ENCODE data around the gene RPS19BP1.

DNA sequence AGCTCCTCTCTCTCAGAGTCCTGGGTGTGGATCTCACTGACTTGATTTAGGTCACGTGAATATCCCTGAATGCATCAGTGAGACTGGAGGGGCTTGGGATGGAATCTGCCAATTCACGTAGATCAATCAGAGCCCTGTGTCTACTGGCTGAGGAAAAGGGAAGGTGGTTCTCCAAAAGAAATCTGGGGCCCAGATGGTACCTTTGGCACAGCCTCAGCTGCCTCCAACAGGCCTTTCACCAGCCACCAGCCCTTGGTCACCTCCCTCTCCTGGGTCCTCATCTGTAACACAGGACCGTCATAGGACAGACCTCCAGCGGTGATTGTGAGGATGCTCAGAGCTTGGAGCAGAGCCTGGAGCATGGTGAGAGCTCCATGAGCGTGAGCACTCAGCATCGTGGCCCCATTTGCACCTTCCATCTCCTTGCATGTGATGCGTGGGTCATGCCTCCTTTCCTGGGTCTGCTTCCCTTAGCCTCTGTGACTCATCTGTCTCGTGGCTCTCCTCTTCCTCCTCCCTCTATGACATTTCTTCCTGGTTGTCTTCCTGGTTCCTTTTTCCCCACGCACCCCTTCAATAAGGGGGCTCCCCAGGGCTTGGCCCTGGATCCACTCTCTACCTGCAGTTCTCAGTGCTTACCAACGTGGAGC lies 38.0 kb downstream of the RPS19BP1 start:
- TF ChIP-seq CTCF (IDR thresholded peaks at IDR 0.05) (no peak), POLR2A (IDR thresholded peaks at IDR 0.05) (no peak)
